C4-2B (cell line): Measurements from ENCODE around the gene ADAM12.
"Not testable (repeated sequence)": the region's sequence is repeated elsewhere in the genome, so short reads cannot be mapped to it uniquely, and the experiment has no call there.

ENCODE experiments used
- H3K27ac ChIP-seq: fragments of 450-650 bp; 2 replicates; pipeline ENCODE4 v1.5.1; 2017
- CTCF ChIP-seq: fragments of 450-650 bp; conservative IDR thresholded peaks from 2 replicates; pipeline ENCODE4 v1.5.1; 2017; ENCODE audit warnings: mild to moderate bottlenecking
- ZFX ChIP-seq: fragments of 450-650 bp; IDR thresholded peaks from 2 replicates; pipeline ENCODE4 v1.6.1; 2017

The ADAM12 gene

GRCh38 chr10:126380352-126381076 is 7.8 kb downstream of the ADAM12 start:
- TF ChIP-seq ZFX, result no peak
- no peak for TF ChIP-seq CTCF
- no peak overlapping the region for H3K27ac ChIP-seq

GRCh38 chr10:126379166-126379565 is 9.1 kb downstream of the ADAM12 start:
- H3K27ac ChIP-seq, result not testable (repeated sequence)

- no peak for TF ChIP-seq ZFX
- H3K27ac ChIP-seq, result no peak overlapping the region
Measured at GRCh38 chr10:126376956-126377355, 11.3 kb downstream of the ADAM12 start.

GRCh38 chr10:126375926-126376554 is 12.2 kb downstream of the ADAM12 start:
- TF ChIP-seq ZFX, result no peak
- no peak for TF ChIP-seq CTCF
- H3K27ac ChIP-seq, result no peak overlapping the region

GRCh38 chr10:126375299-126375698 is 13.0 kb downstream of the ADAM12 start:
- no peak overlapping the region for H3K27ac ChIP-seq
- TF ChIP-seq CTCF (no peak), ZFX (no peak)

- H3K27ac ChIP-seq, result no peak overlapping the region
- TF ChIP-seq CTCF (no peak), ZFX (no peak)
Measured at GRCh38 chr10:126374435-126374834, 13.8 kb downstream of the ADAM12 start.

GRCh38 chr10:126373972-126374371 is 14.3 kb downstream of the ADAM12 start:
- no peak overlapping the region for H3K27ac ChIP-seq
- TF ChIP-seq CTCF, result no peak

- no peak for TF ChIP-seq ZFX
- TF ChIP-seq CTCF, result no peak
- H3K27ac ChIP-seq, result no peak overlapping the region
Measured at GRCh38 chr10:126373147-126373546, 15.1 kb downstream of the ADAM12 start.
